ENCODE measurements around the gene SPATA16. TPM values are rescaled to one million over a fixed set of nuclear protein-coding genes. Genes with fewer than 3 reads are reported as not detected.

Gene SPATA16
- total and polyA plus RNA-seq, 2 donors (not counting 3 experiments of a cell fraction or from before 2014, with no cell fraction given), result not detected

- ChIA-PET POLR2A (no interaction called here), CTCF (interaction anchor here (1.0 kb wide), 1 partner anchor 11 kb away, joined by 3 read pairs; no protein-coding TSS in a partner anchor)
- DNase-seq (ENCODE audit: low read depth, low spot score) (no peak), FAIRE-seq (no peak)
- Histone ChIP-seq H3K4me1 (ENCODE audit: control insufficient read depth, extremely low read depth, insufficient read depth, low read length) (no peaks in the 10 kb centered on the region), H2AFZ (ENCODE audit: low read depth, low read length) (no peak overlapping the region), H3K36me3 (ENCODE audit: control insufficient read depth in 2 of 2, extremely low read depth in 1 of 2, insufficient read depth in 2 of 2, low read length in 2 of 2) (no peaks in the 10 kb centered on the region), H4K20me1 (replicated peaks; ENCODE audit: control insufficient read depth, extremely low read depth, insufficient read depth, low read length) (no peaks in the 10 kb centered on the region), H3K79me2 (ENCODE audit: control insufficient read depth, insufficient read depth, low read length) (no peaks in the 10 kb centered on the region), H3K9me3 (replicated peaks; ENCODE audit: control insufficient read depth, insufficient read depth, low read length) (no peaks in the 10 kb centered on the region), H3K4me2 (ENCODE audit: insufficient read depth, low read length) (no peak overlapping the region), H3K27ac (ENCODE audit: insufficient read depth, low read depth, low read length) (no peak overlapping the region), H3K27me3 (ENCODE audit: control insufficient read depth in 2 of 2, insufficient read depth in 2 of 2, low read length in 2 of 2) (no peaks in the 10 kb centered on the region), H3K9ac (replicated peaks; ENCODE audit: extremely low read depth, insufficient read depth, low read length) (no peak overlapping the region), H3K4me3 (replicated peaks in 1 of 3; ENCODE audit: insufficient read depth in 1 of 3, low read depth in 1 of 3, low read length in 3 of 3) (no peak overlapping the region), H3K9me1 (replicated peaks; ENCODE audit: control insufficient read depth, extremely low read depth, insufficient read depth, low read length) (no peaks in the 10 kb centered on the region)
- TF ChIP-seq CTCF (IDR thresholded peaks at IDR 0.05; ENCODE audit: extremely low read depth in 1 of 2, insufficient read depth in 1 of 2, low read depth in 1 of 2, low read length in 2 of 2), result no peak
- TF ChIP-seq FOS (IDR thresholded peaks at IDR 0.05; ENCODE audit: borderline replicate concordance, insufficient read depth, low read length), result no peak
- no peak for TF ChIP-seq MAX (IDR thresholded peaks at IDR 0.05; ENCODE audit: insufficient read depth, insufficient read length)
- TF ChIP-seq POLR2A (IDR thresholded peaks at IDR 0.05; ENCODE audit: low read depth, low read length), result no peak
- TF ChIP-seq MYC (IDR thresholded peaks at IDR 0.05; ENCODE audit: low read depth, low read length), result no peak
- no peak for TF ChIP-seq GATA2 (IDR thresholded peaks at IDR 0.05; ENCODE audit: insufficient read depth, insufficient read length, low read depth, low read length)
- TF ChIP-seq JUN (IDR thresholded peaks at IDR 0.05; ENCODE audit: borderline replicate concordance, insufficient read depth, insufficient read length, low read depth), result no peak
- no peak for TF ChIP-seq EZH2 (IDR thresholded peaks at IDR 0.05; ENCODE audit: borderline replicate concordance, low read depth, low read length, severe bottlenecking)
- no peak for TF ChIP-seq POLR2AphosphoS5 (IDR thresholded peaks at IDR 0.05; ENCODE audit: insufficient read depth, low read depth, low read length)
- dilution Hi-C loops (cut with MboI; ENCODE audit: extremely low pct_ligation_motif_present, low sequenced_read_pairs), result no loop called here
- intact Hi-C loops (cut with micrococcal nuclease), result no loop called here
- no TSS peak for BruUV-seq (replicated peaks)
Observed at GRCh38 chr3:173038484-173038871, 102.6 kb downstream of the SPATA16 start.
